ENCODE results near the gene GEMIN8. TPM values are rescaled to one million over a fixed set of nuclear protein-coding genes. Genes with fewer than 3 reads are reported as not detected.
A peak's percentile ranks its signal among the peaks of the same experiment; 100 is the strongest.

GEMIN8 gene
- total and polyA plus RNA-seq, 10 donors: 11.6 to 20.6 (median 14.6) TPM

- WGBS, 5 donors: 81 to 95% (median 86%) methylated on average over 3 of the region's 3 CpGs
Measured at GRCh38 chrX:14017399-14017798, 12.3 kb downstream of the GEMIN8 start.

GRCh38 chrX:14015941-14016340, 13.8 kb downstream of the GEMIN8 start:
- H3K4me1 ChIP-seq: no peaks in the 10 kb centered on the region
- TF ChIP-seq POLR2AphosphoS5 (IDR thresholded peaks at IDR 0.05) (no peak), CTCF (IDR thresholded peaks at IDR 0.05 in 8 of 11, conservative IDR thresholded peaks at IDR 0.05 in 3 of 11) (no peak), POLR2A (IDR thresholded peaks at IDR 0.05) (no peak)
- no peak for DNase-seq
- H3K27me3 ChIP-seq (replicated peaks in 1 of 7): no peaks in the 10 kb centered on the region
- H3K4me3 ChIP-seq: no peak overlapping the region
- peak overlapping the region in 4 of 8 donors; percentile 12 to 37 (median 20) for H3K27ac ChIP-seq
- intact Hi-C loops (cut with DNase I; ENCODE audit: low total_unique reads): no loop called here
- no peaks in the 10 kb centered on the region for H3K9me3 ChIP-seq
- WGBS, 5 donors: 72 to 86% (median 76%) methylated on average over 4 of the region's 4 CpGs
- peaks cover 0 to 62% (median 10%) of the 10 kb centered on the region in 6 donors for H3K36me3 ChIP-seq

More at GRCh38 chrX:14017399-14017798, 12.3 kb downstream of the GEMIN8 start:
- H3K4me3 ChIP-seq: no peak overlapping the region
- intact Hi-C loops (cut with DNase I; ENCODE audit: low total_unique reads): no loop called here
- TF ChIP-seq POLR2A (IDR thresholded peaks at IDR 0.05): no peak
- TF ChIP-seq CTCF (IDR thresholded peaks at IDR 0.05 in 8 of 11, conservative IDR thresholded peaks at IDR 0.05 in 3 of 11): no peak
- TF ChIP-seq POLR2AphosphoS5 (IDR thresholded peaks at IDR 0.05): no peak
- H3K4me1 ChIP-seq: no peaks in the 10 kb centered on the region
- no peak for DNase-seq
- peak overlapping the region in 2 of 8 donors; percentile 17 to 26 for H3K27ac ChIP-seq
- peaks cover 0 to 4% (median 0%) of the 10 kb centered on the region in 8 donors for H3K9me3 ChIP-seq
- peaks cover 0 to 62% (median 10%) of the 10 kb centered on the region in 6 donors for H3K36me3 ChIP-seq
- H3K27me3 ChIP-seq (replicated peaks in 1 of 7): no peaks in the 10 kb centered on the region

- no peaks in the 10 kb centered on the region for H3K4me1 ChIP-seq
- WGBS, 5 donors: 68 to 82% (median 79%) methylated on average over 2 of the region's 2 CpGs
- H3K27me3 ChIP-seq (replicated peaks in 1 of 7): no peaks in the 10 kb centered on the region
- TF ChIP-seq POLR2A (IDR thresholded peaks at IDR 0.05) (no peak), CTCF (IDR thresholded peaks at IDR 0.05 in 8 of 11, conservative IDR thresholded peaks at IDR 0.05 in 3 of 11) (no peak), POLR2AphosphoS5 (IDR thresholded peaks at IDR 0.05) (no peak)
- intact Hi-C loops (cut with DNase I; ENCODE audit: low total_unique reads): no loop called here
- H3K9me3 ChIP-seq: no peaks in the 10 kb centered on the region
- peaks cover 0 to 56% (median 8%) of the 10 kb centered on the region in 6 donors for H3K36me3 ChIP-seq
- DNase-seq: no peak
- H3K4me3 ChIP-seq: no peak overlapping the region
- H3K27ac ChIP-seq: peak overlapping the region in 3 of 8 donors; percentile 22 to 52 (median 28)
Measured at GRCh38 chrX:14015294-14015693, 14.4 kb downstream of the GEMIN8 start.

DNA sequence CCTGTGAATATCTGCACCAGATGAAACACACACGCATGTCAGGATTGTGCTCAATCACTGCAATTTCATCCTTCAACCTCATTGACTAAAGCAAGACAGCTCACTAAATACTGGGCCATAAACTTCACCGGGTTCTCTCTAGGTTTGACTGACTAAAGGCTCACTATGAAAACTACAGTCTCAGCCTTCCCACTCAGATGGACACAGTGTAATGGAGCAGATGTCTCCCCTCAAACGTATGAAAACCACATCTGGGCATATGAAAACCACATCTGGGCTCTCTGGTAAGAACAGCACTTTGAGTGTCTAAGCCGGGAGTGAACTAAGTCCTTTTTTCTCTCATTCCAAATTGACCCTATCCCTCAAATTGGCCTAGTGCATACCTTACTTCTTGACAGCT, 15.2 kb downstream of the GEMIN8 start:
- Histone ChIP-seq H3K36me3 (peaks cover 0 to 51% (median 4%) of the 10 kb centered on the region in 6 donors), H3K27me3 (replicated peaks in 1 of 7) (no peaks in the 10 kb centered on the region), H3K4me3 (no peak overlapping the region), H3K9me3 (no peaks in the 10 kb centered on the region), H3K27ac (peak overlapping the region in 4 of 8 donors; percentile 22 to 52 (median 32)), H3K4me1 (no peaks in the 10 kb centered on the region)
- no peak for DNase-seq
- intact Hi-C loops (cut with DNase I; ENCODE audit: low total_unique reads): no loop called here
- WGBS, 5 donors: 65 to 95% (median 71%) methylated on average over 4 of the region's 4 CpGs
- TF ChIP-seq POLR2A (IDR thresholded peaks at IDR 0.05) (no peak), CTCF (IDR thresholded peaks at IDR 0.05 in 8 of 11, conservative IDR thresholded peaks at IDR 0.05 in 3 of 11) (no peak), POLR2AphosphoS5 (IDR thresholded peaks at IDR 0.05) (no peak)
